Measurements from ENCODE around the gene PLXND1. TPM values are rescaled to one million over a fixed set of nuclear protein-coding genes. Genes with fewer than 3 reads are reported as not detected.

PLXND1 gene
- total RNA-seq, 2 experiments from 2014 or later: 30.0 to 38.3 TPM

- Mint-ChIP-seq H3K4me1 (peaks cover 14% of the 10 kb centered on the region), H3K27me3 (peaks cover 56% of the 10 kb centered on the region), H3K36me3 (peaks cover 1% of the 10 kb centered on the region), H3K4me3 (peak overlapping the region; percentile 89), H3K27ac (no peak overlapping the region), H3K9me3 (no peaks in the 10 kb centered on the region)
- DNase-seq: no peak
- ATAC-seq (ENCODE audit: low read depth): no peak
- POLR2A ChIA-PET: interaction anchor here (0.7 kb wide), 1 partner anchor 9 kb away, joined by 4 read pairs; no protein-coding TSS in a partner anchor
These were observed 1.1 kb upstream of the PLXND1 start for GRCh38 chr3:129607391-129608068.

GRCh38 chr3:129605922-129606635 lies 397 bp downstream of the PLXND1 start:
- Mint-ChIP-seq H3K4me3 (peak overlapping the region; percentile 86), H3K27me3 (peaks cover 65% of the 10 kb centered on the region), H3K27ac (no peak overlapping the region), H3K36me3 (peaks cover 1% of the 10 kb centered on the region), H3K9me3 (no peaks in the 10 kb centered on the region), H3K4me1 (peaks cover 14% of the 10 kb centered on the region)
- DNase-seq (peak; percentile 52), ATAC-seq (ENCODE audit: low read depth) (peak; percentile 4)
- POLR2A ChIA-PET: interaction anchor here (0.5 to 1.4 kb wide), 4 partner anchors 10 to 431 kb away, joined by 3 to 4 read pairs (median 3); no protein-coding TSS in a partner anchor

- DNase-seq (peak; percentile 59), ATAC-seq (ENCODE audit: low read depth) (peak; percentile 58)
- Mint-ChIP-seq H3K27ac (peak overlapping the region; percentile 75), H3K9me3 (no peaks in the 10 kb centered on the region), H3K4me3 (peak overlapping the region; percentile 86), H3K27me3 (peaks cover 72% of the 10 kb centered on the region), H3K4me1 (peaks cover 14% of the 10 kb centered on the region), H3K36me3 (peaks cover 1% of the 10 kb centered on the region)
- POLR2A ChIA-PET: interaction anchor here (0.5 to 1.4 kb wide), 4 partner anchors 9 to 431 kb away, joined by 3 to 4 read pairs (median 3); no protein-coding TSS in a partner anchor
These were observed 1.1 kb downstream of the PLXND1 start for GRCh38 chr3:129605203-129605921.

GRCh38 chr3:129604767-129605166 lies 1.7 kb downstream of the PLXND1 start:
- no peaks in the 10 kb centered on the region for H3K9me3 Mint-ChIP-seq
- no peak overlapping the region for H3K27ac Mint-ChIP-seq
- no peak overlapping the region for H3K4me3 Mint-ChIP-seq
- peaks cover 1% of the 10 kb centered on the region for H3K36me3 Mint-ChIP-seq
- ATAC-seq (ENCODE audit: low read depth): no peak
- H3K27me3 Mint-ChIP-seq: peaks cover 78% of the 10 kb centered on the region
- DNase-seq: no peak
- peaks cover 14% of the 10 kb centered on the region for H3K4me1 Mint-ChIP-seq
- POLR2A ChIA-PET: interaction anchor here (0.8 to 1.4 kb wide), 2 partner anchors 9 to 166 kb away, joined by 3 to 4 read pairs; no protein-coding TSS in a partner anchor

GRCh38 chr3:129603991-129604749 lies 2.3 kb downstream of the PLXND1 start:
- DNase-seq (no peak), ATAC-seq (ENCODE audit: low read depth) (no peak)
- H3K36me3 Mint-ChIP-seq: peaks cover 1% of the 10 kb centered on the region
- peaks cover 14% of the 10 kb centered on the region for H3K4me1 Mint-ChIP-seq
- H3K27ac Mint-ChIP-seq: no peak overlapping the region
- POLR2A ChIA-PET: no interaction called here
- H3K9me3 Mint-ChIP-seq: no peaks in the 10 kb centered on the region
- H3K27me3 Mint-ChIP-seq: peaks cover 78% of the 10 kb centered on the region
- no peak overlapping the region for H3K4me3 Mint-ChIP-seq

- H3K36me3 Mint-ChIP-seq: peaks cover 1% of the 10 kb centered on the region
- ATAC-seq (ENCODE audit: low read depth): no peak
- POLR2A ChIA-PET: no interaction called here
- no peak for DNase-seq
- peaks cover 10% of the 10 kb centered on the region for H3K4me1 Mint-ChIP-seq
- no peak overlapping the region for H3K27ac Mint-ChIP-seq
- H3K4me3 Mint-ChIP-seq: no peak overlapping the region
- H3K9me3 Mint-ChIP-seq: no peaks in the 10 kb centered on the region
- peaks cover 74% of the 10 kb centered on the region for H3K27me3 Mint-ChIP-seq
These were observed 2.9 kb downstream of the PLXND1 start for GRCh38 chr3:129603561-129603942.

GRCh38 chr3:129602730-129603560 lies 3.5 kb downstream of the PLXND1 start:
- no peaks in the 10 kb centered on the region for H3K9me3 Mint-ChIP-seq
- peaks cover 72% of the 10 kb centered on the region for H3K27me3 Mint-ChIP-seq
- peaks cover 1% of the 10 kb centered on the region for H3K36me3 Mint-ChIP-seq
- H3K27ac Mint-ChIP-seq: no peak overlapping the region
- peaks cover 8% of the 10 kb centered on the region for H3K4me1 Mint-ChIP-seq
- no peak overlapping the region for H3K4me3 Mint-ChIP-seq
- no peak for DNase-seq
- POLR2A ChIA-PET: no interaction called here
- ATAC-seq (ENCODE audit: low read depth): no peak

GRCh38 chr3:129602309-129602708 lies 4.2 kb downstream of the PLXND1 start:
- H3K27me3 Mint-ChIP-seq: peaks cover 69% of the 10 kb centered on the region
- POLR2A ChIA-PET: no interaction called here
- ATAC-seq (ENCODE audit: low read depth): no peak
- no peak overlapping the region for H3K27ac Mint-ChIP-seq
- H3K36me3 Mint-ChIP-seq: peaks cover 1% of the 10 kb centered on the region
- no peak for DNase-seq
- no peaks in the 10 kb centered on the region for H3K9me3 Mint-ChIP-seq
- peaks cover 7% of the 10 kb centered on the region for H3K4me1 Mint-ChIP-seq
- H3K4me3 Mint-ChIP-seq: no peak overlapping the region

- ATAC-seq (ENCODE audit: low read depth): no peak
- no peak overlapping the region for H3K4me3 Mint-ChIP-seq
- peaks cover 2% of the 10 kb centered on the region for H3K4me1 Mint-ChIP-seq
- peaks cover 1% of the 10 kb centered on the region for H3K36me3 Mint-ChIP-seq
- no peak overlapping the region for H3K27ac Mint-ChIP-seq
- POLR2A ChIA-PET: no interaction called here
- peaks cover 66% of the 10 kb centered on the region for H3K27me3 Mint-ChIP-seq
- no peaks in the 10 kb centered on the region for H3K9me3 Mint-ChIP-seq
- DNase-seq: no peak
These were observed 4.8 kb downstream of the PLXND1 start for GRCh38 chr3:129601713-129602112.

DNA sequence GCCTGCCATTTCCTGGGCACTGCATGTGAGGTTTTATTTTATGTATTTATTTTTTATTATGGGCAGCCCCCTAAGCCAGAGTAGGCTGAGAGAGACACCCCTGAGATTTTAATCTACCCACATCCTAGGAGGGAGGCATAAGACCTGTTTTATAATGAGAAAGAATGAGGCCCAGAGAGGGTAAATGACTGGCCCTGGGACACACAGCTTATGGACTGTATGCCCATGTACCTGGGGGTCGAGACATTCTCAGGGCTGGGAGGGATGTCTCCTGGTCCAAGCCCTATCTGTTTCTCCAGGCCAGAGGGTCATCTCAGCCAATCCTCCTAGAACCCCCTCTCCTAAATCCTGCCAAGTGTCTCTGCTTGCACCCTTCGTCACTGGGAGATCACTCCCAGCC lies 6.1 kb downstream of the PLXND1 start:
- Mint-ChIP-seq H3K9me3 (no peaks in the 10 kb centered on the region), H3K27me3 (peaks cover 66% of the 10 kb centered on the region), H3K27ac (no peak overlapping the region), H3K4me3 (no peak overlapping the region), H3K36me3 (no peaks in the 10 kb centered on the region), H3K4me1 (no peaks in the 10 kb centered on the region)
- ATAC-seq (ENCODE audit: low read depth) (no peak), DNase-seq (no peak)
- POLR2A ChIA-PET: no interaction called here

GRCh38 chr3:129599607-129600006 lies 6.9 kb downstream of the PLXND1 start:
- H3K36me3 Mint-ChIP-seq: no peaks in the 10 kb centered on the region
- no peak overlapping the region for H3K4me3 Mint-ChIP-seq
- POLR2A ChIA-PET: no interaction called here
- H3K4me1 Mint-ChIP-seq: no peaks in the 10 kb centered on the region
- DNase-seq: no peak
- H3K9me3 Mint-ChIP-seq: no peaks in the 10 kb centered on the region
- H3K27me3 Mint-ChIP-seq: peaks cover 68% of the 10 kb centered on the region
- no peak overlapping the region for H3K27ac Mint-ChIP-seq
- ATAC-seq (ENCODE audit: low read depth): no peak

- H3K27ac Mint-ChIP-seq: no peak overlapping the region
- peaks cover 63% of the 10 kb centered on the region for H3K27me3 Mint-ChIP-seq
- no peaks in the 10 kb centered on the region for H3K36me3 Mint-ChIP-seq
- DNase-seq (no peak), ATAC-seq (ENCODE audit: low read depth) (no peak)
- no peak overlapping the region for H3K4me3 Mint-ChIP-seq
- POLR2A ChIA-PET: no interaction called here
- H3K4me1 Mint-ChIP-seq: peaks cover 2% of the 10 kb centered on the region
- no peaks in the 10 kb centered on the region for H3K9me3 Mint-ChIP-seq
These were observed 7.4 kb downstream of the PLXND1 start for GRCh38 chr3:129599073-129599472.

All from activated naive CD8-positive, alpha-beta T cell treated with anti-CD3 and anti-CD28 coated beads, Interleukin-2, amount 10 ng/mL, durations not matched to agents 7 days and 5 days (primary cell).